ENCODE results near the gene YY1. TPM values are rescaled to one million over a fixed set of nuclear protein-coding genes. Genes with fewer than 3 reads are reported as not detected.

The YY1 gene
- total and polyA plus RNA-seq, 8 donors = 23.0 to 68.1 (median 41.9) TPM

DNA sequence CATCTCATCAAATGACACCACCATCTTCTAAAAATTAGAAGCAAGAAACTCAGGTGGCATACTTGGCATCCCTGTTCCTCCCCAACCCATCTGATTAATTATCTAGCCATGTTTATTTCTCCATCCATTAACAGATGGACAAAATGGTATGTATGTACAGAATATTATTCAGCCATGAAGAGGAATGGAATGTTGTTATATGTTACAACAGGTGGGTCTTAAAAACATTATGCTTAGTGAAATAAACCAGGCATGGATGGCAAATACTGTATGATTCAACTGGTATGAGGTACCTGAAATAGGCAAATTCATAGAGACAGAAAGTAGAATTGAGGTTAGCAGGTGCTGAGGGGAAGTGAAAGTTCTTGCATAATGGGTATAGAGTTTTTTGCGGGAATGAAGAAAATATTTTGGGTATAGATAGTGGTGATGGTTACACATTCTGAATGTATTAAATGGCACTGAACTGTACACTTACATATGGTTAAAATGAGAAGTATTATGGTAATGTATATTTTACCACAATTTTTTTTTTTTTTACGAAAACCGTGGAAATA, 17.5 kb downstream of the YY1 start:
- no peaks in the 10 kb centered on the region for H3K9me3 ChIP-seq
- peaks cover 25 to 92% (median 66%) of the 10 kb centered on the region in 4 donors for H3K4me1 ChIP-seq
- no peaks in the 10 kb centered on the region for H3K27me3 ChIP-seq
- H3K4me3 ChIP-seq = no peak overlapping the region
- intact Hi-C loops (cut with DNase I; ENCODE audit: low total_unique reads) = no loop called here
- DNase-seq = no peak
- H3K27ac ChIP-seq = no peak overlapping the region
- WGBS, 5 donors = 91 to 94% (median 92%) methylated on average over 3 of the region's 3 CpGs
- no peaks in the 10 kb centered on the region for H3K36me3 ChIP-seq
- TF ChIP-seq POLR2AphosphoS5 (IDR thresholded peaks at IDR 0.05) (no peak), EP300 (IDR thresholded peaks at IDR 0.05) (no peak), POLR2A (IDR thresholded peaks at IDR 0.05) (no peak)
- TF ChIP-seq, protein P1, sequence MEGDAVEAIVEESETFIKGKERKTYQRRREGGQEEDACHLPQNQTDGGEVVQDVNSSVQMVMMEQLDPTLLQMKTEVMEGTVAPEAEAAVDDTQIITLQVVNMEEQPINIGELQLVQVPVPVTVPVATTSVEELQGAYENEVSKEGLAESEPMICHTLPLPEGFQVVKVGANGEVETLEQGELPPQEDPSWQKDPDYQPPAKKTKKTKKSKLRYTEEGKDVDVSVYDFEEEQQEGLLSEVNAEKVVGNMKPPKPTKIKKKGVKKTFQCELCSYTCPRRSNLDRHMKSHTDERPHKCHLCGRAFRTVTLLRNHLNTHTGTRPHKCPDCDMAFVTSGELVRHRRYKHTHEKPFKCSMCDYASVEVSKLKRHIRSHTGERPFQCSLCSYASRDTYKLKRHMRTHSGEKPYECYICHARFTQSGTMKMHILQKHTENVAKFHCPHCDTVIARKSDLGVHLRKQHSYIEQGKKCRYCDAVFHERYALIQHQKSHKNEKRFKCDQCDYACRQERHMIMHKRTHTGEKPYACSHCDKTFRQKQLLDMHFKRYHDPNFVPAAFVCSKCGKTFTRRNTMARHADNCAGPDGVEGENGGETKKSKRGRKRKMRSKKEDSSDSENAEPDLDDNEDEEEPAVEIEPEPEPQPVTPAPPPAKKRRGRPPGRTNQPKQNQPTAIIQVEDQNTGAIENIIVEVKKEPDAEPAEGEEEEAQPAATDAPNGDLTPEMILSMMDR (IDR thresholded peaks at IDR 0.05) = no peak

DNA sequence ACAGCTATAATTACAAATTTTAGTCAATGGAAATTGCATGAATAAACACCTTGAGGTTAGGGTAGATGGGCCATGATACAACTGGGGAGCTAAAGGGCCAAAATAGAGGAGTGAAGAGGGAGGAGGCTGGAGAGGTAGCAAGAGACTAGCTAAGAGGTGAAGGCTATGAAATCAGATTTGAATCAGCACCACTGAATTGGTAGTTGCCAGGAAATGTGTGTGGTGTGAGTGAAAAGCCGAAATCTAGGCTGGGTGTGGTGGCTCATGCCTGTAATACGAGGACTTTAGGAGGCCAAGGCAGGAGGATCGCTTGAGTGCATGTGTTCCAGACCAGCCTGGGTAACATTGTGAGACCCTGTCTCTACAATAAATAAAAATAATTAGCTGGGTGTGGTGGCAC, 22.7 kb downstream of the YY1 start:
- Histone ChIP-seq H3K36me3 (peaks cover 10 to 43% (median 35%) of the 10 kb centered on the region in 4 donors), H3K27ac (peak overlapping the region in 1 of 5 donors; percentile 42), H3K9me3 (no peaks in the 10 kb centered on the region), H3K27me3 (no peaks in the 10 kb centered on the region), H3K4me1 (peaks cover 27 to 84% (median 48%) of the 10 kb centered on the region in 4 donors), H3K4me3 (no peak overlapping the region)
- 74 to 89% (median 83%) methylated on average over 3 of the region's 3 CpGs for WGBS, 5 donors
- intact Hi-C loops (cut with DNase I; ENCODE audit: low total_unique reads) = no loop called here
- no peak for DNase-seq
- no peak for TF ChIP-seq POLR2A (IDR thresholded peaks at IDR 0.05)
- no peak for TF ChIP-seq EP300 (IDR thresholded peaks at IDR 0.05)
- TF ChIP-seq, protein P1 (IDR thresholded peaks at IDR 0.05) = no peak
- no peak for TF ChIP-seq POLR2AphosphoS5 (IDR thresholded peaks at IDR 0.05)

- Histone ChIP-seq H3K4me1 (peaks cover 27 to 84% (median 42%) of the 10 kb centered on the region in 4 donors), H3K27me3 (no peaks in the 10 kb centered on the region), H3K27ac (peak overlapping the region in 1 of 5 donors; percentile 42), H3K36me3 (peaks cover 10 to 44% (median 39%) of the 10 kb centered on the region in 4 donors), H3K9me3 (no peaks in the 10 kb centered on the region), H3K4me3 (no peak overlapping the region)
- 53 to 83% (median 79%) methylated on average over 5 of the region's 5 CpGs for WGBS, 5 donors
- DNase-seq = no peak
- intact Hi-C loops (cut with DNase I; ENCODE audit: low total_unique reads) = no loop called here
- TF ChIP-seq EP300 (IDR thresholded peaks at IDR 0.05) (no peak), POLR2A (IDR thresholded peaks at IDR 0.05) (no peak), POLR2AphosphoS5 (IDR thresholded peaks at IDR 0.05) (no peak)
- TF ChIP-seq, protein P1 (IDR thresholded peaks at IDR 0.05) = no peak
Observed at GRCh38 chr14:100262545-100262944, 23.6 kb downstream of the YY1 start.

DNA sequence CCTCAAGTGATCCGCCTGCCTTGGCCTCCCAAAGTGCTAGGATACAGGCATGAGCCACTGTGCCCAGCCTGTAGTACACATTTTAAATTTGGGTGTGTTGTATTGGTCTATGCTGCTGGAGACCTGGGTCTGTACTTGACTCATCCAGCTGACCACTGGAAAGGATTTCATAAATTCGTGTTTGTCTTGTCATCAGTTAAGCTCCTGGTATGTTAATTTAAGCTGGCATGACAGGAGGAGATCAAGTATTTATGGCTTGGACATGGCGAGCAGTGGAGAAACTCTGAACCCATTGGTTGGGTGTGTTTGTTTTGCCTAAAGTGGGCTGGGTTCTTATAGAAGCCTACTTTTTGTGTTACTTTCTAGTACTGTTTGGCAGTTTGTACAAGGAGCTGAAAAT, 24.2 kb downstream of the YY1 start:
- WGBS, 5 donors = 57 to 79% (median 74%) methylated on average over 3 of the region's 3 CpGs
- peaks cover 10 to 50% (median 44%) of the 10 kb centered on the region in 4 donors for H3K36me3 ChIP-seq
- intact Hi-C loops (cut with DNase I; ENCODE audit: low total_unique reads) = no loop called here
- H3K27ac ChIP-seq = no peak overlapping the region
- H3K9me3 ChIP-seq = no peaks in the 10 kb centered on the region
- no peak overlapping the region for H3K4me3 ChIP-seq
- no peaks in the 10 kb centered on the region for H3K27me3 ChIP-seq
- TF ChIP-seq POLR2AphosphoS5 (IDR thresholded peaks at IDR 0.05) (no peak), POLR2A (IDR thresholded peaks at IDR 0.05) (no peak), EP300 (IDR thresholded peaks at IDR 0.05) (no peak)
- TF ChIP-seq, protein P1 (IDR thresholded peaks at IDR 0.05) = no peak
- DNase-seq = no peak
- H3K4me1 ChIP-seq = peaks cover 25 to 84% (median 41%) of the 10 kb centered on the region in 4 donors
